Pancreas (tissue), 10 donors: ENCODE measurements around the gene LINC01488. TPM values are rescaled to one million over a fixed set of nuclear protein-coding genes. Genes with fewer than 3 reads are reported as not detected.

Experiments used
- ATAC-seq, 4 donors: fragments of 200-7000 bp; cut with Tn5 transposase; one replicate each; pipeline versions ENCODE4 v1.8.0 to v1.9.1; 2020; ENCODE audit warnings: mild to moderate bottlenecking in 4 of 4, moderate library complexity in 4 of 4
- DNase-seq, 6 donors: peaks; one replicate each; pipeline ENCODE4 v3.0.0-alpha.2; 2020
- FAIRE-seq: peaks from 2 replicates; lab custom pipeline; 2012; peaks lifted over from hg19 to GRCh38; lab: Jason Lieb, UNC
- H3K27ac ChIP-seq, 4 donors: fragments of 200-600 bp; sonication (generic); 1 replicate in 3 of 4; 2 replicates in 1 of 4; pipeline versions ENCODE4 v1.5.0 to v1.8.0; 2020
- H3K27me3 ChIP-seq, 4 donors: fragments of 200-600 bp; one replicate each; pipeline ENCODE4 v1.8.0; 2021
- H3K36me3 ChIP-seq, 3 donors: fragments of 200-600 bp; sonication (generic) in 1 of 3; one replicate each; pipeline versions ENCODE4 v1.5.0 to v1.8.0; 2020 to 2021
- H3K4me1 ChIP-seq, 3 donors: fragments of 200-600 bp; one replicate each; pipeline ENCODE4 v1.8.0; 2021
- H3K4me3 ChIP-seq, 4 donors: fragments of 200-600 bp; sonication (generic) in 2 of 4; one replicate each; pipeline versions ENCODE4 v1.5.0 to v1.8.0; 2020 to 2021
- H3K9me3 ChIP-seq, 4 donors: fragments of 200-600 bp; one replicate each; pipeline ENCODE4 v1.8.0; 2021
- CTCF ChIP-seq, 4 donors: fragments of 200-600 bp; sonication (generic) in 3 of 4; IDR thresholded peaks; one replicate each; pipeline versions ENCODE4 v1.5.0 to v1.8.0; 2021; ENCODE audit warnings: antibody characterized with exemption in 4 of 4
- WGBS, 2 donors: extraction: QIAGEN DNeasy Blood & Tissue Kit; methylation state at CpG; one replicate each; pipeline ENCODE4 v1.1.7; 2013; 5-methylcytosine and 5-hydroxymethylcytosine counted together
- intact Hi-C, 3 donors: fragments of 100-400 bp; cut with DNase I; formaldehyde crosslinking; loops; one replicate each; pipeline versions ENCODE4 v1.11.1 to v1.14.2; 2022
- polyA plus RNA-seq, 2 donors: library from polyadenylated mRNA; stranded (reverse); fragments of 200-250 nt; gene quantifications; one replicate each; pipeline ENCODE4 v1.2.3, GENCODE V29; 2013
- total RNA-seq, 6 donors: library from RNA; stranded (reverse); fragmentation: NEBNext Ultra II Directional in 4 of 6; extraction: Animal tissue kit (Norgen Biotek cat#: 25700) in 4 of 6; gene quantifications; one replicate each; pipeline versions ENCODE4 v1.2.1 to v1.2.4, GENCODE V29; 2021 to 2023
- donor health status: healthy with polysubstance abuse.
- donor health status: DM: no; HTN: no; CAD: no; lungs with moderate emphysema.
- donor health status: DM: no; HTN: no; CAD: no.
- donor health status: control.
- donor health status: control.
- donor health status: Bipolar disorder and iron deficiency.
- donor health status: DM: yes; HTN: yes; CAD: no.
- donor health status: DM: no; HTN: no; CAD: no.
- donor health status: DM: no; HTN: no; CAD: no.
- donor health status: DM: yes; HTN: yes; CAD: no.

Gene LINC01488
- total and polyA plus RNA-seq, 8 donors, result not detected

- intact Hi-C loops, result no loop called here
- ATAC-seq, result no peak
- no peaks in the 10 kb centered on the region for H3K36me3 ChIP-seq
- H3K9me3 ChIP-seq, result no peaks in the 10 kb centered on the region
- H3K4me3 ChIP-seq, result no peak overlapping the region
- H3K27me3 ChIP-seq, result no peaks in the 10 kb centered on the region
- 55 to 60% methylated on average over 2 of the region's 2 CpGs for WGBS, 2 donors
- no peak for FAIRE-seq
- no peaks in the 10 kb centered on the region for H3K4me1 ChIP-seq
- DNase-seq, result no peak
- no peak for TF ChIP-seq CTCF (IDR thresholded peaks at IDR 0.05)
- no peak overlapping the region for H3K27ac ChIP-seq
These were observed 859 bp downstream of the LINC01488 start for GRCh38 chr11:69482322-69482721.

DNA sequence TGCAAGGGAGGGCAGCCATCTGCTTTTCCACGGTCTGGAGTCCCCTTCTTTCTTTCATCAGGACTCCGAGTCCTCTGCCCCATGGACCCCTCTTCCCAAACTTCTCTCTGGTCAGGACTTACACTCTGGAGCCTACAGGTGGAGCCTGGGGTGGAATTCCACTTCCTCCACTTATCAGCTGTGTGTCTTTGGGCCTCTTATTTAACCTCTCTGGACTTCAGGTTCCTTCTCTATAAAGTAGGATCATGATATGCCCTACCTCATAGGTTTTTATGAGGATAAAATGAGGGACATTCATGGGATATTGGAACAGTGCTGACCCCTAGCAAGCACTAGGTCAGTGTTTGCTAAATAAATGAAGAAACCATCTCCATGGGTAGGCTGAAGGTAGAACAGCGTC, 1.7 kb downstream of the LINC01488 start:
- ATAC-seq (no peak), FAIRE-seq (no peak), DNase-seq (peak in 1 of 6 donors; percentile 6)
- 73 to 75% methylated on average over 3 of the region's 3 CpGs for WGBS, 2 donors
- Histone ChIP-seq H3K4me1 (no peaks in the 10 kb centered on the region), H3K36me3 (no peaks in the 10 kb centered on the region), H3K9me3 (no peaks in the 10 kb centered on the region), H3K27me3 (no peaks in the 10 kb centered on the region), H3K27ac (no peak overlapping the region), H3K4me3 (no peak overlapping the region)
- intact Hi-C loops, result no loop called here
- no peak for TF ChIP-seq CTCF (IDR thresholded peaks at IDR 0.05)

DNA sequence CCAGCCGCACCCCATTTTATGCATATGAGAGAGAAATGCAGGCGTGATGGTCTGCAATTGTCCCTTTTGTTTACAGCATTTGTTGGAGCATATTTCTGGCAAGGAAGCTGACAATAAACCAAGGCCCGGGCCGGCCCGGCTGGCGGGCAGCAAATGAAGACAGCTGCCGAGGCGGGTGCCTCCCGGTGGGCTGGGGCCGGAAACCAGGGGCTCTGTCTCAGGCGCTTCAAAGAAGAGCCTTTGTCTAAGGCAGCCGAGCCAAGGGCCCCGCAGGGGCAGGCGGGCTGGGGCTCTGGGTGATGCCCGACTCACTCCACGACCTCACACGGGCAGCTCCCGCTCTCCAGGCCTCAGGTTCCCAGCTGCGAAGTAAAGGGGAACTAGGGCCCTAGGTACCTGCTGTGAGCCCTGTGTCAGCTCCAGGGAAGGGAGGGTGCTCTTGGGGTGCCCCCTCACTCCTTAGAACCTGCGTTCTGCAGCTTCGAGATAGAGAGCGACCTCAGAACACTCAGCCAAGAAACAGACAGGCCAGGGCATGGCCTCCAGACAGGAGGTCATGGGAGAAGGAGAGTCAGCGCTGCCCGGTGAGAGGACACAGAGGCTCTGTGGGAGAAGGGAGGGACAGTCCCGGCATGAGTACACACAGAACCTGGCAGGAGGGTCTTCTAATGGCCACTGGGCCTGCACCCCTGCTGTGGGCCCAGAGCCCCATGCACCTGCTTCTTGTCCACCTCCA, 2.4 kb downstream of the LINC01488 start:
- no peak overlapping the region for H3K27ac ChIP-seq
- 70 to 71% methylated on average over 24 to 25 of the region's 25 CpGs for WGBS, 2 donors
- intact Hi-C loops, result no loop called here
- H3K27me3 ChIP-seq, result no peaks in the 10 kb centered on the region
- TF ChIP-seq CTCF (IDR thresholded peaks at IDR 0.05), result no peak
- ATAC-seq, result no peak
- no peaks in the 10 kb centered on the region for H3K9me3 ChIP-seq
- peak in 3 of 6 donors; percentile 11 to 38 (median 36) for DNase-seq
- no peak overlapping the region for H3K4me3 ChIP-seq
- H3K36me3 ChIP-seq, result no peaks in the 10 kb centered on the region
- no peaks in the 10 kb centered on the region for H3K4me1 ChIP-seq
- FAIRE-seq, result no peak

DNA sequence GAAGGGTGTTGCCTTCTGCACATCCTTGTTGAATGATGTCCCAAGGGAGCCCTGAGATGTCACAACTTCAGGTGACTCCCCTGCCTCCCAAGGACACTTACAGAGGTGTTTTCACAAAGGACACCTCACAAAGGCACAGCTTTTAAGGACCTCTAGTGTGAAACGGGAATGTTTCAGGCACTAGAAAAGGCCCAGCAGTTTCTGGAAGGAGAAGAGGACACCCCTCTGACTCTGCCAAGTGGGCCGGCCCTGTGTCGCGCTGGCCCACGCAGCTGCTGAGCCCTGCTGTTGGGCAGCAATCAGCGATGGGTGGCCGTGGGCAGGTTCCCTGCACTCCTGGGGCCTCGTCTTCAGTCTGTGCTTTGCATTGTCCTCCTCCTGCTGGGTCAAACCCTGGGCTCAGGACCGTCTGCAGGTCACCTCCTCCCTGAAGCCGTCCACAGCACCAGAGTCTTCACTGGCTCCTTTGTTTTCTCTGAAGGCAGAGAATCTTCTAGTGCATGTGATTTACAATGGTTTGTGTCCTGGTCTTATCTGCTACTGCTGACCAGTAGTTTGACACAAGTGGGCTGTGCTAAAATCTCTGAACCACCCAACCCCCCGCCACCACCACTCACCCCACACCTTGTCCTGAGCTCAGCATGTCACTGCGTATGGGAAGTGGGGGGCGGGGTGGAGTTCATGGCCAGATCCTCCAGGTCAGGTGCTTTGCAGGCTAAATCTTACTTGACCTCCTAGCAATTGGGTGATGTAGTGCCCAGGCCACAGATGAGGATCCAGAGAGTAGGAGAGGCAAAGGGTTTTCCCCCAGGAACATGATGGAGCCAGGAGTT, 3.2 kb downstream of the LINC01488 start:
- Histone ChIP-seq H3K27ac (no peak overlapping the region), H3K4me1 (no peaks in the 10 kb centered on the region), H3K36me3 (no peaks in the 10 kb centered on the region), H3K9me3 (no peaks in the 10 kb centered on the region), H3K4me3 (no peak overlapping the region), H3K27me3 (no peaks in the 10 kb centered on the region)
- peak in 2 of 6 donors; percentile 27 to 40 for DNase-seq
- no peak for FAIRE-seq
- WGBS, 2 donors, result 80 to 91% methylated on average over 13 of the region's 13 CpGs
- ATAC-seq, result no peak
- intact Hi-C loops, result no loop called here
- TF ChIP-seq CTCF (IDR thresholded peaks at IDR 0.05), result no peak
